ENCODE measurements around the gene RFX4.
A peak's percentile ranks its signal among the peaks of the same experiment; 100 is the strongest.

The RFX4 gene

DNA sequence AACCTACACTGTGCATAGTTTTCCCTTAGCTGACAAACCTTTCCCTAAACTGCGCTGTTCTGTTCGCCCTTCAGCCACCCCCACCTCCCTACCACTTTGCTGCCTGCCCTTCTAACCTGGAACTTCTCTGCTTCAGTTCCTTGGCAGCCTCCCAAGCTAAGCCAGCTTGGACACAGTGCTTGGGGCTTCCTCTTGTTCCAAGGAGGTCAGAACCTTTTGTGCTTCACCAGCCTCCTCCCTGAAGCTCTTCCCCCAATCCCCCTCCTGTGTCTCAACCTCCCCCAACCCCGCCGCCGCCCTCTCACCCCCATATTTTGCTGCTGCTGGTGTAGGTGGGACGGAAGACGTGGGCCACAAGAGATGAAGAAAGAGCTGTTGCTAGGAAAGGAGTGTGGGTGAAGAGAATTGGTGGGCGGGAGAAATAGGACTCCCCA is 183.6 kb downstream of the RFX4 start:
- peak; percentile 65 for DNase-seq (ENCODE audit: low spot score)

DNA sequence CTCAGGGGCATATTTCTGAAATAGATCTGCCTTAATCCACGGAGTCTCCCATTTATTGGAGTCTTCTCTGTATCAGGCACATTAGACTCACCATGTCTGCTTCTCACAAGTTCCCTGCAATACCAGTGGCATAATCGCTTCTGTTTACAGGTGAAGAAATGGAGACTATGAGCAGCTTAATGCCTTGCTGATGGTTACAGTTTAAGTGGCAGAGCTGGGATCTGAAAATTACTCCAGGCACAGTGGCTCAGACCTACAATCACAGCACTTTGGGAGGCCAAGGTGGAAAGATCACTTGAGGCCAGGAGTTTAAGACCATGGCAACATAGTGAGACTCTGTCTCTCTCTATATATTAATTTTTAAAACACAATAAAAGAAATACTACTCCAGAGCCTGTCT is 184.4 kb downstream of the RFX4 start:
- no peak for DNase-seq (ENCODE audit: low spot score)

DNA sequence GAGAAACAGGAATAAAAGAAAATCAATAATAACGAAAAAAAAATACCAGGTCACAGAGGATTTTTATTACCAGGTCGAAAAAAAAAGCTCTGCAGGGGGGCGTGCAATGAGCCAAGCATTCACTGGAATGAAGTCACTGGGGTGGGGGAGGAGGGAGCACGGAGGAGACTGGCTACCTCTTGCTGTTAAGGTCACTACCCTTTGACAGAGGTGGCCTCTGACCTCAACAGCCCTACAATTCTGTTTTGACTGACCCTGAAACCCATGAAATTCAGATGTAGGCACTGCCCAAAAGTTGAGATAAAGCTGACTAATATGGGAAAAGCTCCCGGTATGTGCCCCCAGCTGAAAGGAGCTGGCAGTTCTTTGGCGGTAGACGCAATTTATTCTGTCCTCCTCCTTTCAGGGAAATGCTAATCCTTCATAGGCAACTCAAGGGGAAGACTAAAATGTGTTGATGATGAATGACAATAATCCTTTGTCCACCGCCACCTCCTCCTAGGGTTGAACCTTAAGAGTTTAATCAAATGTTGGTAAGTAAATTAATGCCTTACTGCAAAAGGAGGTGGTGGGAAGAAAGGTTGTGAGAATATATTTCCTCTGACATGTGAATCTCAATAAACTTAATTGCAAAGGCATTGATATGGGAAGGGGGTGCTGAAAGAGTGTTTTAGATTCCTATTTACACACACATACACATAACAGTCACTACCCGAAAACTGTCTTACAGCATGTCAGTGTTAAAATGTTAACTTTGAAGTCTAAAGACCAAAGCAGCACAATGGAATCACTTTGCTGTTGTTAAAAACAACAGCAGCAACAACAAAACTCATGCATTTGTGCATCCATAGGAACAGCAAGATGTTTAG is 185.4 kb downstream of the RFX4 start:
- DNase-seq (ENCODE audit: low spot score): no peak

DNA sequence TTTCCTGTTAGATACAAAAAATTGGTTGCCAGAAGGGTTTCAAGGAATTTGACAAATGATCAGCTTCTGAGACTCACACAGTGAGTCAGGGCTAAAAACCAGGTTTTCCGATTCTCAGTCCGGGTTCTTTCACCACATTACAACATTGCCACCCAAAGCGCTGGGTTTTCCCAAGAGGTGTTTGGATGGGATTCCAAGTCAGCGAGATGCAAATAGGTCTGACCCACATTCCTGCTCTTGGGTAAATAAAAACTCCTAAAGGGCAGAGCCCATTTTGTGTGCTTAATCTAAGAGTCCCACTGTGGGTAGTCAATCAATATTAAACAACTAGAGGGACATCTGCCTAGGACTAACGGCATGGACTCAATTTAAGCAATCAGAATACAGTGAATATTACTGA is 186.3 kb downstream of the RFX4 start:
- DNase-seq (ENCODE audit: low spot score): no peak

DNA sequence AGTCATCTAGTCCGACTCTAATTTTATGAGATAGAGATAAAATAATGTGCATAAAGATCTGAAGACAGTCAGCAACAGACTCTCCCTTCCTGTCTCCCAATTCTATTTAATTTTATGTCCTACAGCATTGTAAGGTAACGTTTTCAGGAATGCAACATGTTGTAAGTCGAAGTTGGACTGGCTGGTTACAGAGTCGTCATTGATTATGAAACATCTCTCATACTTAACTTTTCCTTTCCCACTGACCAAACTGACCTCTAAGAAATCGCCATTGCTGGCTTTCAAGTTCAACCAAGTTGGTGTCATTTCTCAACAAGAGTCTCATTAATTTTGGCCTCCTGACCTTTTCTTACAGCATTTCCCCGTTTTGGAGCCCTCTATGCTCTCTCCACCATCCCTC is 186.7 kb downstream of the RFX4 start:
- no peak for DNase-seq (ENCODE audit: low spot score)

DNA sequence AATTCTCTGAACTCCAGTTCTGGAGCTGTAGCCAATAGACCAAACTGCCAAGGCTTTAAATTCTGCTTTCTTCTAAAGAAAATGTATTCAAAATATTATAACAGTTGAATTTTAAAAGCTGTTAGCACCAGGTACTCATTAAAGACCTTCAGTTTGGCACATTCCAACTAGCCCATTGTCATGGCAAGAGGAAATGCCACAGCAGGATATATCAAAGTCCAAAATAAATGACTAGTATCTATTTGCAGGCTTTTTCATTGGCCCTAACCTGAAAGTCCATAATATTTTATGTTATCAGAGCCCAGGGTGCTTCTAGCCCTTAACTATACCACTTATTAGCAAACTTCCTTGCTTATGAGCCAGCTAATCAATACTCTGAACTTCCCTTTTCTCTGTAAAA is 188.6 kb downstream of the RFX4 start:
- no peak for DNase-seq (ENCODE audit: low spot score)

DNA sequence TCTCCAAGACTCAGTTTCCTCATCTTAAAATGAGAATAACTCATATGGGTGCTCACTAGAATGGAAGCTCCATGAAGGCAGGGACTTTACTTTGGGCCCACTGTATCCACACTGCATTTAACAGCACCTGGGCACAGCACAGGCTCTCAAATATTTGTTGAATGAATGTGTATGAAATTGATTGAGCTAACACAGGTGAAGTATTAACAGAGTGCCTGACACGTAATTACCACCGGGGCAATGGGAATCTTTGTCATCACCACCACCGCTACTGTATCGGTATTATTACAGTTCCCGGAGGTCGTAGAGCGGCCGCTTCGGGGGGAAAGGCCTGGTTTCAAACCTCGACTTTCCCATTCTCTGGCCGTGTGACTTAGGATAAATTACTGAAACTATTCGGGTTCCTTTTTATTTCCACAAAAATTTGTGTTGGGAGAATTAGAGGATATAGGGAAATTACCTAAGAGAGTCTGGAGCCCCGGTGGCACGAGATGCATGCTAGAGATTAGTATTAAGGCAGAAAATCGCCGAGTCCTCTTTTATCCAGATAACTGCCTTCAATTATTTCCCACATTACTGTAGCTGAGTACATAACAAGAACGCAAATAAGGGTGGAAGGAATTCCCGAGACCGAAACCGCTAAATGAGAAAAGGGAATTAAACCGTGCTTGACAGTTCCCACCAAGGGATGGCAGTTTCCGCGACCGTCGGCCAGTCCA is 190.6 kb downstream of the RFX4 start:
- DNase-seq (ENCODE audit: low spot score): no peak

DNA sequence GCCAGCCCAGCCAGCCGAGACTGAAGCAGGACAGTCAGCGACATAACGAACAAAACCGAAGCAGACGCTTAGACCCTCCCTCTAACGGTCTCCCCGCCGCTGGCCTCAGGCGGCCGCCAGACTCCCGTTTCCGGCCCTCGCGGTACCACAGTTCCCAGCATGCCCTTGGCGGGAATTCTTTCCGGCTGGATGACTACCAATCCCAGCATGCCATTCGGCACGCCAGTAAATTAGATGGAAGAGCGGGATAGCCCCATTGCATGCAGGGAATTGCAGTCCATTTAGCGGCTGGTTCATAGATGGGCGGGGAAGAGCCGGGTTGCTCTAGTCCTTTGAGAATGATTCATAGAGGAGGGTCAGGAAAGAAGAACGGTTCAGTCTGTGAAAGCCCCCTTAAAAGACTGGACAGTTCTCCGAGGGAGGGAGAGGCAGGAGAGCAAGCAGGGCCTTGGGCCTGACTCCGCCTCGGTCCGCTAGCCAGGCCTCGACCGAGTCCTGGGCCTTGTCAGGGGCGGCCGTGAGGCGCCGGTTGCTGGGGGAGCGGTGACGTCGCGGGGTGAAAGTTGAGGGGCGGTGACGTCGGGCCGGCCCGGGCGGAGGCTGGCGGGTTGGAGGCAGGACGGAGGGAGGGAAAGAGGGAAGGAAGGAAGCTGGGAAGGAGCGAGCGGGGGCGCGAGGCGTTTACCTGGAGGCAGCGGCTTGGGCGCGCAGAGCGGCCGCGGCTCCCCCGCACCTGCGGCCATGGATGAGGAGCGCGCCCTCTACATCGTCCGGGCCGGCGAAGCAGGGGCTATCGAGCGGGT is 191.4 kb downstream of the RFX4 start, which contains the start of gene RIC8B:
TSS of gene RIC8B (plus strand) at position 678 of the 803 bp plus-strand sequence. CDS start at position 742, 64 bp downstream.
- peak; percentile 98 for DNase-seq (ENCODE audit: low spot score)

DNA sequence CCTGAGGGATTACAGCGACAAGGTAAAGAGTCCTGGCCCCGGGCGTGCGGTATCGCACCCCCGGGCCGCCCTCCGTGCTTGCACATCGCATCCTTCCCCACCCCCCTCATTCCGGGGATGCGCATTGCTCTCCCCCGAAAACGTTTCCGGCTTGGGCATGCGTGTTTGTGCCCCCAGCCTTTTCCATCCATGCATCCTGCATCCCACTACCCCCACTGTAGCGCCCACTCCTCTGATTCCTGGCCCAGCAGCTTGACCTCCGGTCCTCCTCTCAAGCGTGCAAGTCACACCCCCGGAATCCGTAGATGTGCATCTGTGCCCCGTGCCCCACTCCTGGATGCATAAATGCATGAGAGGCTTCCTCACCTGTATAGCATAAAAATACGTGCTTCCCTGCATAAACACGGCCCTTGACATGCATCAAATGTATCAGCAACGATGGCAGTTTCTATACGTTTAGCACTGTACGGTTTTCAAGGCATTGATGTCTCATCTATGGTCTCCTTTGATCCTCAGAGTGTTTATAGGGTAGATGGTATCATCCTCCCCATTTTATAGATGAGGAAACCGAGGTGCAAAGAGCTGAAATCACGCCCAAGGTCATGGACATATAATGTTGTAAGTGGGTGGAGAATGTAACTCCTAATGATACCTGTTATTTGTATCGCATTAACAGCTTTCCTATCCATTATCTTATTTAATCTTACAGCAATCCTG is 192.2 kb downstream of the RFX4 start:
- DNase-seq (ENCODE audit: low spot score): peak; percentile 39

DNA sequence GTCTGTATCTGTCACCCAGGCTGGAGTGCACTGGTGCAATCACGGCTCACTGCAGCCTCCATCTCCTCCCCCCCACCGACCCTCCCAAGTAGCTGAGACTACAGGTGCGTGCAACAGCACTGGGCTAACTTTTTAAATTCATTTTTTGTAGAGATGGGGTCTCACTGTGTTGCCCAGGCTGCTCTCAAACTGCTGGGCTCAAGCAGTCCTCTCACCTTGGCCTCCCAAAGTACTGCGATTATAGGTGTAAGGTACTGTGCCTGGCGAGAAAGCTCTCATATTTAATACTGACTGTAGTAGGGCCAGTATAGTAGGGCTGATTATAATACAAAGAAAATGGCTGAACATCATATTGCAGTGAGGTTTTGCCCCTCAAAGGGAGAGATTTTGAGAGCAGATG is 194.1 kb downstream of the RFX4 start:
- DNase-seq (ENCODE audit: low spot score): no peak

DNA sequence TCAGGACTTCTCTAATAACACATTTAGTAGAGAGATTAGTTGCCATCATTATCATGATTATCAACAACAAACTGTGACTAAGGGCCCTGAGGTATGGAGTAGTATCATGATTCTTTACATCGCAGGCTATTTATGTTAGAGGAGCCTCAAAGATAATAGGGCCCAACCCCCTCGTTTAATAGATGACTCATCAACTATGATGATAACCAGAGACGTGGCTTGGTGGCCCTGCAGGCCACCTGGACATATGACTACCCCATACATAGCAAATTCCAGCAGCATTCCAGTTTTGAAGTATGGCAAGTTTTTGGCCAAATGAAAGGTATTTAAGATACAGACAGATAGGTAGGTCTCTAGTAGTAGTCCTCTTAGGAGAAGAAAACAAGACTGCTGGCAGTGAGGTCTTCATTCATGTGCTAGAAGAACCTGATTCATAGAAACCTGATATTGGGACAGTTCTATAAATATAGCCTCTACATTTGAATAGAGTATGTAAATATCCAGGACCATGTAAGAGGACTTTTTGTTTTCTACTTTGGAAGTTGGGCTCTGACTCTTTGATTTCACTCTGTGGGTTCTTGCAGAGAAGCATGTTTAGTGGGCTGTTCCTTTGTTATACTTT is 197.3 kb downstream of the RFX4 start:
- no peak for DNase-seq (ENCODE audit: low spot score)

DNA sequence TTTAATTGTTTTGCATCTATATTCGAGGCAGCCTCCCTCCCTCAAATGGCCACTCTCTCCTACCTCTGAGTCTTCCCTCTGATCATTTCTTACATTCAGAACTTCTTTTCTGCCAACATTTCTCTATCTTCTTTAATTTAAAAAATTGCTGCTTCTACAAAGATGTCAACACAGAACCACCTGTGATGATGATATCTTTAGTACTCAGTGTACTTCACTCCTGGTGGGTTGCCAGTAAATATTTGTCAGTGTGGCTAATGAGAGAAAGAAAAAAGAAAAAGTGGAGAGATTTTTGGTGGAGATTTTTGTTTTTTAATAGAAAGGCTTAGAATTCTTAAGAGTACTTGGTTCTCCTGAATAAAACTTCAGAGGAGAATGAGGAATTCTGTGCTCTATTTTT is 199.8 kb downstream of the RFX4 start:
- no peak for DNase-seq (ENCODE audit: low spot score)

DNA sequence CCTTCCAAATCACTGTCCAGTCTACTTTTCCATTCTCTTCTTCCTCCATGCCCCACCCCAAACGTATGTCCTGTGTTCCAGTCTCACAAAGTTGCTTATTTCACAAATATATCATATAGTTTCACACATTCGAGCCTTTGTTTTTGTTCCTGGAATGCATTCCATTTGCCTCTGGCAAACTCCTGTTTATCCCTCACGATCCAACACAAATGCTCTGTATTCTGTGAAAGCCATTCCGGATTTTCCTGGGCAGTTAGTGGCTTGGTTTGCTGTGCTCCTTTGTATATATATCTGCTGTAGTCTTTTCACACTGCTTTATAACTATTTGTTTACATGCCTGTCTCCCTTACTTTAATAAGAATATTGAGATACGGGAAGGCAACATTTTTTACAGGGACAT is 200.7 kb downstream of the RFX4 start:
- no peak for DNase-seq (ENCODE audit: low spot score)

DNA sequence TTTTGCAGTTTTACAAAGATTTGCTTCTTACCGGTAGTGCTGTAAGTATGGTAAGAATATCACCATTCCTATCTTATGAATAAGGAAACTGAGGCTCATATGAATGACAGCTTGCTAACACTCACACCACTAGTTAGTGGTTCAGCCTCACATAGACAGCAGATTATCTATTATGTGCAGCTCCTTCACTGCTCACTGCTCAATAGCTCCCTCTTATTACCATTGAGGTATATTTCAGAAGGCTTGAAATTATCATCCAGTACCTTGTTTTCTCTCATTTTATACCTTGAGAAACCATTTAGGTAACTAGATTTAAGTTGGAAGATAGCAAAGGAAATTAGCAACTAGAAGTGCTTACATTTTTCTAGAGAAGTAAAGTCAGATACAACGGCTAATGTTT is 207.2 kb downstream of the RFX4 start:
- no peak for DNase-seq (ENCODE audit: low spot score)

DNA sequence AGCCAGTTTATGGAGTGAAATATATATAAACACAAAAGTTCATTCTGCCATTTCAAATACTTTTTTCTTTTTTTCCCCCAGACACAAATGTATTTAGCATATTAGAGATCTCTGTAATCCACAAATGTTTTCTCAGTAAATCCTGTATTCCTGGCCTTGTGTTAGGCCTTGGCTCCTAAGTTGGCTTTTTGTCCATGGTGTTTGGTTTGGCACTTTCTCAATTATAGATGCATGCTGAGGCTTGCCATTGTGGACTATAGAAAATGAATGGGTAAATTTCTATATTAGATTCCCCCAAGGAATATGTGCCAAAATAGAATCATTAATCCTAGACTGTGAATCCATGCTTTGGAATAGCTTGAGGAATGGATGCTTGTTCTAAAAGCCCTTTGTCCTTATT is 208.7 kb downstream of the RFX4 start:
- no peak for DNase-seq (ENCODE audit: low spot score)

DNA sequence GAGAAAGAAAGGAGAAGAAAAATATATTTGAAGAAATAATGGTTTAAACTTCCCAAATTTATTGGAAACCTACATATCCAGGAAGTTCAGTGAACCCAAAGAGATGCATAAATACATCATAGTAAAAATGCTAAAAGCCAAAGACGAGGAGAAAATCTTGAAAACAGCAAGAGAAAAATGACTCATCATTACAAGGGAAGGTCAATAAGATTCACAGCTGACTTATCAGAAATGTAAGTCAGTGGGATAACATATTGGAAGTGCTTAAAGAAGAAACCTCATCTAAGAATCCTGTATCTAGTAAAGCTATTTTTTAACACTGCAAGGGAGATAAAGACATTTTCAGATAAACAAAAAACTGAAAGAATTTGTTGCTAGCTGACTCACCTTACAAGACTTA is 211.6 kb downstream of the RFX4 start:
- no peak for DNase-seq (ENCODE audit: low spot score)

DNA sequence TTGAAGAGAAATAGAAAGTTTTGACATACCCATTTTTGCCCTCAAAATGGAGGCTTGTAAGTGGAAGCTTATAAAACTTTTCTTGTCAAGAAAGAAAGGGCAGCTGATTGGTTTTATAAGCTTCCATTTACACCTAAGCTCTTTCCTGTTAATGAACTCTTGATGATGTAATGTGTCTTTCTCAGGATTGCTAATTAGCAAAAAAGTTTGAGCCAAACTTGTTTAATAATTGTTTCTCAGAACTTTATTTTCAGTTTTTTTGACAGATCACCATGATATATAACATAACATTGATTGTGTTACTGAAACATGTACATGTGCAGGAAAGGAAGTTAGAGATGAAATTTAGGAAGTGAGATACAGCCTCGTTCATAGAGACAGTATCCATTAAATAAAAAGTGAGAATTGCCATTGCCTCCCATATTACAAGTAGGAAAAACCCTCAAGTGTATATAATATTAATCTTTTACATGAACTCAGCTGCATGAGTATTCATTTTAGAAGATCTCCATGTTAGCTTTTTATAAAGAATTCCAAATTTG is 218.4 kb downstream of the RFX4 start:
- DNase-seq (ENCODE audit: low spot score): no peak

DNA sequence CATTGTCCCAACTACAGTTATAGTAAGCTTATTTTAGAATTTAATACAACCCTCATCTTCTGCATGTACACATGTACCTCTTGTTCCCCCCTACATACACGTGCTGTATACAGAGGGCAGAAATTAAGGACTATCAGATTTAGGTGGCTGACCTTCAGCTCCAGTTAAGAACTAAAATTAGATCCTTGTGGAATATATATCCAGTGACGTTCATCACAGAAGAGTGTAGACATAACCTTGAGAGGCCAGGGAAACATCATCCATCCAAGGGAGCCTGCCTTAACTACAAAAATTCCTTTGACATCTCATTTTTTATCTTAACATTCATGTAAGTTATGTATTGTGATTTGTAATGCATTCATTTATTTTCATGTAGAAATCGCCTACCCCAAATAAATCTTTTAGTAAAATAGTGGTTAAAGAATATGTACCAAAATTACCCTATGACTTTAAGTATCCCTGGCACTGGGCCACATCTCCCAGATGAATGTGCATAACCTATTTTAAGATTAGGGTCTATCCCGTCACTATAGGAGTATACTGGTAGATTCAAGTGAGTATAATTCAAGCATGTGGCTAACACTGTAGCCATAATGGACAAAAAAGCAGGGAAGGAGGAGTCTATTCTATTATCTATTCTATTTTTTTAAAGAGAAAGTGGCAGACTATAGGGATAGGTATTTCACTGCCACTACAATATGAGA is 219.2 kb downstream of the RFX4 start:
- no peak for DNase-seq (ENCODE audit: low spot score)

DNA sequence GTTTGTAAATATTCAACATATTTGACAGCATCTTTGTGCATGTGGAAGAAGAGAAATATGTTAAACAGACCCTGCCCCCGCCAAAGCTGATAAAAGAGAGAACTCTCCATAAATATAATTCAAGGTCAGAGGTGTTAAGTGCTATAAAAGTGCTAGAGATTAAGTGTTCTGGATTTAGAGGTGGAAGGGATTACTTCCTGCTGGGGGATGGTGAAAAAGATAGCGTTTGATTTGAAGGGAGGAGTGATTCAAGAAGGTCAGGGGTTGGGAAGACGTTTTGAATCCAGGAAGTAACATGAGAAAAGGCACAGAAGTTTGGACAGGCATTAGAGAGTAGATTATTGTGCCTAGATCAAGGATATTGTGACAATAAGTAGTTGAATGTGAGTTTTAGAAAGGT is 221.9 kb downstream of the RFX4 start:
- no peak for DNase-seq (ENCODE audit: low spot score)
